Raji (cell line): ENCODE results near the gene MRPL2.

Experiments
- POLR2A ChIP-seq: IDR thresholded peaks from 2 replicates; pipeline ENCODE4 v1.6.1; 2011; ENCODE audit warnings: low read depth, low read length, control low read depth; ENCODE audit not compliant: insufficient read depth

Gene MRPL2

GRCh38 chr6:43070028-43070632, 10.9 kb upstream of the MRPL2 start:
- no peak for TF ChIP-seq POLR2A

DNA sequence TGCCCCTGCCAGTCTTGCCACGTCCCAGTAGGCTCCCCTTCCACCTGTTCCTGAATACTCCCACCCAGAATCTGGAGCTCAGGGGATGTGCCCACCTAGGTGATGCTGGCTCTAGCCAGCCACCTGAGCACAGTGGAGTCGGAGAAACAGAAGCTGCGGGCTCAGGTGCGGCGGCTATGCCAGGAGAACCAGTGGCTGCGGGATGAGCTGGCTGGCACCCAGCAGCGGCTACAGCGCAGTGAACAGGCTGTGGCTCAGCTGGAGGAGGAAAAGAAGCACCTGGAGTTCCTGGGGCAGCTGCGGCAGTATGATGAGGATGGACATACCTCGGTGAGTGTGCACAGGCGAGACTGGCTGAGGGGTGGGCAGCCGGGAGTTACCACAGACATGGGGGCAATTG, 3.6 kb upstream of the MRPL2 start:
- TF ChIP-seq POLR2A = no peak

GRCh38 chr6:43061861-43062260, 2.6 kb upstream of the MRPL2 start:
- TF ChIP-seq POLR2A = no peak

GRCh38 chr6:43060755-43061633, 1.8 kb upstream of the MRPL2 start:
- TF ChIP-seq POLR2A = no peak

DNA sequence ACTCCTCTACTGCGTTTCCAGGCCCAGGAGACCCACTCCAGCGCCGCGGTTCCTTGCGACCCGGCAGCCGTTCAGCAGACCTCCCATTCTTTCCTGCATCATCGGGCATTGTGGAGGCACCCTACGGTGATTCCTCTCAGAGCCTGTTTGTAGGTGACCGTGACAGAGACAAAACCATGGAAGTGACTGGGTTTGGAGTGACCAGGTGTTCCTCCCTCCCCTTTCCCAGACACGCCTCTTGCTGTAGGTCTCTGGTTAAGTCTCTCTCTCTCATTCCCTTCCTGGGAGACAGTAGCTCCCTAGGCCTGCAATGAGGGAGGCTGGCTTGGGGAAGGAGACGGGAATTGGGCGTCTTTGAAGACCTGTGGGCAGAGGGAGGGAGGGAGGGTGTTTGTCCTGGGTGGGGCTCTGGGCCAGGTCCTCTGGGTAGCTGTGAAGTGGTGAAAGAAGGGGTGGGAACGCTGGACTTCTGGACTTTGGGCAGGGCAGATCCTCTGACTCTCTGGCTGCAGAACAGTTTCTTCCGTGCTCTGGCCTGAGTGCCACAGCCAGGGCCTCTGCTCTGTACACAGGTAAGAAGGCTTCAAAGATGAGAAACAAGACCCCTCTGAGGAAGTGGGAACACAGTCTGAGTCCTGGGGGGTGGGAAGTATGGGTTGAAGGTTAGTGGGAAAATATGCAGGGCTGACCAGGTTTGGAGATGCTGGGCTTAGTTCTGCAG, 960 bp upstream of the MRPL2 start:
- TF ChIP-seq POLR2A = no peak

GRCh38 chr6:43058531-43058930, 703 bp downstream of the MRPL2 start:
- TF ChIP-seq POLR2A = no peak

- no peak for TF ChIP-seq POLR2A
Measured at GRCh38 chr6:43055966-43056365, 3.3 kb downstream of the MRPL2 start.

DNA sequence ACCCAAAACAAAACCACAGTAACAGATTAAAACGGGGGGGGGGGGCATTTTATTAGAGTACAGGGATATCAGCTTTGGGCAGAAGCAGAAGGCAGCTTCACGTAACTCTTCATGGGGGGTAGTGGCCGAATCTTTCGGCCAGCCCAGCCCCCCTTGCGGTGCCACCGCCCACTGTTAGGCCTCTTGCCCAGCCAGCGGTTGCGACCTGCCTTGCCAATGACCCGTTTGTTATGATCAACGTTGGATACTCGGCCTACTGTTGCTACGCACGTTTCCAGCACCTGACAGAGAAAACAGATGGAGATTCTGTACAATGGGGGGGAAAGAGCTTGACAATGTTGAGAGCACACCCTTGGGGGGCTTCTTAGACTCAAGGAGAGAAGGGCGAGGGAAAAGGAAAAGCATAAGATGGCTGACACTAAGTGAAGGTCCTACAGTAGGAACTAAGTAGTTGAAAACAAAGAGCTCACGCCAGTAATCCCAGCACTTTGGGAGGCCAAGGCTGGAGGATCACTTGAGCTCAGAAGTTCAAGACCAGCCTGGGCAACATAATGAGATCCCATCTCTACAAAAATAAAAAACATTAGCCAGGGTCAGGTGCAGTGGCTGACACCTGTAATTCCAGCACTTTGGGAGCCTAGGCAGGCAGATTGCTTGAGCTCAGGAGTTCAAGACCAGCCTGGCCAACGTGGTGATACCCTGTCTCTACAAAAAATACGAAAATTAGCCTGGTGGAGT, 4.9 kb downstream of the MRPL2 start:
- TF ChIP-seq POLR2A = no peak

DNA sequence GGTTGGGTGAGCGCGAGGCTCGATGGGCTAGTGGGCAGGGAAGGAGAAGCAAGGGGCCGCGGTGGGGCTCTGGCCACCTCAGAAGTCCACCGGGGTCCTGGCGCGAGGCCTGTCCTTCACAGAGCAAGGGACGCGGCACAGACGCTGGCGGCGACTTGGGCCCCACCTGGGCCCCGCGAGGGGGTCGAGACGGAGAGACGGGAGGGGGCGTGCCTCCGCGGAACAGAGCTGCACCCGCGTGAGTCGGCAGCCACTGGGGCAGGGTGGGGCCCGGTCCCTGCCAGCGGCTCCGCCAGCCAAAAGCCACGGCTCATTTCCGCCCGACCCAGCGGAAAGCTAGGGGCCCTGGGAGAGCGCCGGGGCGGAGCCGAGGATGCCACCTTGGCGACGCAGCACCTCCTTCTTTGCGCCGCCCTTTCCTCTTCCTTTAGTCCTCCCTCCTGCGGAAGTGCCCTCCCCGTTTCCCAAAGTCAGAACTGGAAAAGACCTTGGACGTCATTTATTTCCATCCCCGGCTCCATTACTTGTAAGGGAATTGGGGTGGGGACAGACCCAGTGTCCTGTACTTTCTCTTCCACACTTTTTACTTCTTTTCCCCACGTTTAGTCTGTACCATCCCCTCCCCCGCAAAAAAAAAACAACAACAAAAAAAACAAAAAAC, 5.6 kb downstream of the MRPL2 start, which contains the start of gene CUL7:
Gene CUL7 (minus strand): TSS at position 307 of the 661 bp plus-strand sequence. CDS start 1,063 bp downstream, outside the sequence.
- peak; percentile 84 for TF ChIP-seq POLR2A

DNA sequence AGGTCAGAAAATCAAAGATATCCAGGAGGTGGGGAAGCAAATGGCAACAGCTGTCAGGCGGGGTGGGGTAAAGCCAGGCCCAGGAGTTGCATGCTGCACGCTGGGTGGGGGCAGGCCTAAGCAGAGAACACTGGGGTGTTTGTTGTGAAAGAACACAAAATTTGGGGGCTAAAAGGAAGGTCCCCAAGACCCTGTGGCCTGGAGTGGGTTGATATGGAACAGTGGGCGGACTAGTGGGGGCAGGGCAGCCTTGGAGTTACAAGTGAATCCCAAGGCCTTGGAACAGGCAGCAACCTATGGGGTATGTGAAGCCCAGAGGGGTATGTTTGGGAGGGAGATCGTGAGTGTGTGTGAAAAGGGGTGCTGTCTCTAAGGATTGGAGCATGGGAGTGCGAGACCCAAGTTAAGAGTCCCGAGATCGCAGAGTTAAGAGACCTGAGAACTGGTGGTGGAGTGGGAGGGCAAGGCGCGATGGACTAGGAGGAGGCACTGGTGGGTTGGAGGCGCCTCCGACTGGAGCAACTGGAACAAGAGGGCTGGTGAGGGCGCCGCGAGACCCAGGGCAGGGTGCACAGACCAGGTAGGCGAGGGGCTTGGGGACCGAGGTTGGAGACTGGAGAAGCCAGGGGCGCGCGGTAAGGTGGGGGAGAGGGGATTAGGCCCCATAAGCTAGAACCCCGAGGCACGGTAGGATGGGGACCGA, 6.2 kb downstream of the MRPL2 start:
- TF ChIP-seq POLR2A = no peak

DNA sequence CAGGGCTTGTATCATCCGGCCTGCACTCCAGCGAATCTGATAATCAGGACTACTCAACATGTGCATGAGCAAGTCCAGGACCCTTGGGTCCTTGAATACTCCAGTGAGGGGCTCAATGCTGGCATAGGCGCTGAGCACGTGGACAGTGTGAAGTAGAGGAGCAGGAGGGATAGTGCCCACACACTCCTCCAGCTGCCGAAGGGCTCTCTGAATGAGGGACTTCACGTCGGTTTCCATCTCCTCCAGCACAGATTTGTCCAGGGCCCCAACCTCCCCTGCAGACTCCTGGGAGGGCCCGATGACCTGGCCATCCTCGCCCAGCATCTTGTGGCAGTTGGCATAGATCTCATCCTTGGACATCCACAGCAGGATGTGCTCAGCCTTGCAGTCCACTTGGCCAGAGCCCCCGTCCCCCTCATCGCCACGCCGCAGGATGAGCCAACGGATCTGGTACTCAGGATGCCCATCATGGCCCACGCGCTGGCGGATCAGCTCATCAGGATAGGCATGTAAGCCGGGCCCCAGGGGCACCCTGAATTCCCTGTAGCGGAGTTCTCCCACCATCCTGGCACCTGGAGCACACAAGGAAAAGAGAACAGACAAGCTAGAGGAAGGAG, 6.9 kb downstream of the MRPL2 start:
- TF ChIP-seq POLR2A = no peak

DNA sequence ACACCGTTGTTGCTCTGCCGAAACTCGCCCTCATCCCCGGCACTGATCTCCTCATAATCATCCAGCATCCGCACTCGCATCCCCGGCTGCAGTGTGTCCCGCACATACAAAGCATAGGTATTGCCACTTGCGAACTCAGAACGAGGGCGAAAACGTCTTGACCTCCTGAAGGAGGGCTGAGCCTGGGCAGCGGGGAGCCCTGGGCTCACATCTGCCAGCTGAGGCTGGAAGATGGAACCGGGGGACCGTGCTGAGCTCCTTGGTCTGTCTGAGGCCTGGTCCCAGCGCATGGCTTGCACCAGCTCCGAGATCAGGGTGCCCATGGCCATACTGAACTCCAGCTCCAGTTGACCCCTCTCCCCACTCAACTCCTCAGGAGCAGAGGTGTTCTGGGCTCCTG, 8.3 kb downstream of the MRPL2 start:
- TF ChIP-seq POLR2A = no peak

DNA sequence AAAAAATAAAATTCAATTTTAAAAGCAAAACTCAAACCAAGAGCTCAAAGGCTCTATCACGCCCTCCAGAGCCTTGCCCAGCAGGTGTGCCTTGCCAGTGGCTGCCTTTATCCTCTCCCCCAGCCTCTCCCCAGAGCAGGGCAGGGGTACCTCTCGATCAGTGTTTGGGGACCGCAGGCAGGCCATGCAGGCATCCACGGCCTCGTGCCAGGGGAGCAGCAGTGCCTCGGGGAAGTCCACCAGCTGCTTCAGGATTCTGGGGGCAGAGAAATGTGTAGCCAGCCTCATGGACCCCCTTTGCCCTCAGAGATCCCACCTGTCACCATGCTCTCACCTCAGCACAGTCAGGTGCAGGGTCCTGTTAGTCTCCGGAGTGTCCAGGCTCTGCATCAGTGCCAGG, 11.2 kb downstream of the MRPL2 start:
- TF ChIP-seq POLR2A = no peak

DNA sequence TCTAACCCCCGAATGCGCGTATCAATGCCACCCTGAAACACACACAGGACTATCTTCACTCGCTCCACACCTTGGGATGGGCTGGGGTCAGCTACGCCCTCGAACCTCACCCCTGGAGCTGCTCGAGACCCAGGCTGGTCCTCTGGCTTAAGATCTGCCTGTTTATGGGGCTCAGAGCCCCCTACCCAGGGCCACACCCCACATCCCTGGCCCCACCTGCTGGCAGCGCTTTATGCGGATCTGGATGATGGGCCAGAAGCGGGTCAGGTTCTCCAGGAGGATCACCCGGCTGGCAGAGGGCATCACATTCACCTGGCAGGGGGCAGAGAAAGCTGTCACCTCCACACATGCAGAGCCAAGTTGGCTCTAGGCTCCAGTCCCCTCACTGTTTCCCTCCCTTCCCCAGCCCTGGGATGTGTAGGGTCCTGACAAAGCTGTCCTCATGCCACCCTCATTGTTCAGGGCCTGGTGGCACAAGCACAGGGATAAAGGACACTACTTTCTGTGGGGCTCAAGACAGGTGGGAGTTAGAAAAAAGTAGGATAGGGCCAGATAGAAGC, 13.8 kb downstream of the MRPL2 start:
- no peak for TF ChIP-seq POLR2A

GRCh38 chr6:43043310-43043709, 15.9 kb downstream of the MRPL2 start:
- no peak for TF ChIP-seq POLR2A
